ENCODE data around the gene HDAC9.

The HDAC9 gene

GRCh38 chr7:18534481-18534880, 38.9 kb downstream of the HDAC9 start:
- Histone ChIP-seq H3K4me1 (ENCODE audit: control insufficient read depth, insufficient read depth, low read length) (peaks cover 12% of the 10 kb centered on the region), H3K27me3 (ENCODE audit: control insufficient read depth, insufficient read depth, low read length) (no peaks in the 10 kb centered on the region), H3K4me3 (ENCODE audit: low read length) (no peak overlapping the region), H3K9ac (ENCODE audit: low read length) (no peak overlapping the region), H3K36me3 (ENCODE audit: control insufficient read depth, insufficient read depth, low read length) (no peaks in the 10 kb centered on the region), H3K9me3 (ENCODE audit: control insufficient read depth, low read length) (no peaks in the 10 kb centered on the region)

DNA sequence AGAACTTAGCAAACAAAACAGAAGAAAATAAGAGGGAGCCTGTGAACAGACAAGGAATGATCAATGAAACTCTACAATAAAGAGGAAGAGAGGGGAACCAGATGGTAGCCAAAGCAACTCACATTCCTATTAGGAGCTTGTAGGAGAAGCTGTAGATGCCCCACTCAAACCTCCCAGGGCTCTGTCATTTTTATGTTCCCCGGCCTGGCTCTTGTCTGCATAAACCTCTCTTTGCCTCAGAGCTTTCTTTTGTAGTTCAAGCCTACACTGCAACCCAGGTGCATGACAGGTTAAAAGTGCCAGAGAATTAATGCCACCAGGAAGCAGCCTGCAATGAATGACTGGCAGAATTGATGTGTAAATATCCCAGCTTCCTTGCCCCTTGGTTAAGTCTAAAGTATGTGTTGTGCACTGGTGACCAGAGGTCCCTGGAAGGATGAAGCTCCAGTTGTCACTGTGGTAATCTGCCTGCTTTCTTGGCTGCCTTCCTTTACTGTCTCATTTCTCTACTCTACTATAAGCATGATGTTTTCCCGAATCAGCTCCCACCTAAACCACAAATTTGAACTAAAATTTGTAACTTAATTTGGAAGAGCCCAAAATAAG, 40.4 kb downstream of the HDAC9 start:
- H3K4me1 ChIP-seq (ENCODE audit: control insufficient read depth, insufficient read depth, low read length) = peaks cover 12% of the 10 kb centered on the region
- H3K4me3 ChIP-seq (ENCODE audit: low read length) = no peak overlapping the region
- no peaks in the 10 kb centered on the region for H3K27me3 ChIP-seq (ENCODE audit: control insufficient read depth, insufficient read depth, low read length)
- no peak overlapping the region for H3K9ac ChIP-seq (ENCODE audit: low read length)
- no peaks in the 10 kb centered on the region for H3K36me3 ChIP-seq (ENCODE audit: control insufficient read depth, insufficient read depth, low read length)
- no peaks in the 10 kb centered on the region for H3K9me3 ChIP-seq (ENCODE audit: control insufficient read depth, low read length)

GRCh38 chr7:18536486-18536885, 40.9 kb downstream of the HDAC9 start:
- Histone ChIP-seq H3K9me3 (ENCODE audit: control insufficient read depth, low read length) (no peaks in the 10 kb centered on the region), H3K27me3 (ENCODE audit: control insufficient read depth, insufficient read depth, low read length) (no peaks in the 10 kb centered on the region), H3K9ac (ENCODE audit: low read length) (no peak overlapping the region), H3K36me3 (ENCODE audit: control insufficient read depth, insufficient read depth, low read length) (no peaks in the 10 kb centered on the region), H3K4me1 (ENCODE audit: control insufficient read depth, insufficient read depth, low read length) (peaks cover 16% of the 10 kb centered on the region), H3K4me3 (ENCODE audit: low read length) (no peak overlapping the region)

DNA sequence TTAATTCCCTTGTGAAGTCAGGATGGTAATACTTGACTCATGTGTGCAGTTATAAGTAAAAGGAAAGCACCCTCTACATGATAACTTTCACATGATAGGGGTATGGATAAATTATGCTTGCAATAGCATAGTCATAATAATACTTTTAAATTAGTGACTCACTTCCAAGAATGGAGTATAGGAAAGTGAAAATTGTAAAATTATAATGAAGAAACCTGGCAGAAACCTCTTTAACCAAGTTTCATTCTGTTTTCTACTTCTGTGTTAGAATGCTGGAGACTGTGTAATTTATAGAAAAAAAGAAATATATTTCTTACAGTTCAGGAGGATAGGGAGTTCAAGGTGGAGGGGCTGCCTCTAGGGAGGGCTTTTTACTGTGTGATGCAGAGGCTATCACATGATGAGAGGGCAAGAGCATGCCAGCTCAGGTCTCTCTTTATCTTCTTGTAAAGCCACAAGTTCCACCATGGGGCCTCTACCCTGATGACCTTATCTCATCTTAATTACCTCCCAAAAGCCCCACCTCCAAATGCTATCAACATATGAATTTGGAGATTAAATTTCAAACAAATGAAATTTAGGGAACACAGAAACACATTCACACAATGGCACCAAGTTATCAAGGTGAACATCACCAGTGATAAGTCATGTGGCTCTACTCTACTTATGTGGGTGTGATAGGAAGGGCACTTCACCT, 43.2 kb downstream of the HDAC9 start:
- H3K4me3 ChIP-seq (ENCODE audit: low read length) = no peak overlapping the region
- no peaks in the 10 kb centered on the region for H3K27me3 ChIP-seq (ENCODE audit: control insufficient read depth, insufficient read depth, low read length)
- H3K9me3 ChIP-seq (ENCODE audit: control insufficient read depth, low read length) = no peaks in the 10 kb centered on the region
- H3K9ac ChIP-seq (ENCODE audit: low read length) = no peak overlapping the region
- H3K4me1 ChIP-seq (ENCODE audit: control insufficient read depth, insufficient read depth, low read length) = peaks cover 16% of the 10 kb centered on the region
- no peaks in the 10 kb centered on the region for H3K36me3 ChIP-seq (ENCODE audit: control insufficient read depth, insufficient read depth, low read length)

DNA sequence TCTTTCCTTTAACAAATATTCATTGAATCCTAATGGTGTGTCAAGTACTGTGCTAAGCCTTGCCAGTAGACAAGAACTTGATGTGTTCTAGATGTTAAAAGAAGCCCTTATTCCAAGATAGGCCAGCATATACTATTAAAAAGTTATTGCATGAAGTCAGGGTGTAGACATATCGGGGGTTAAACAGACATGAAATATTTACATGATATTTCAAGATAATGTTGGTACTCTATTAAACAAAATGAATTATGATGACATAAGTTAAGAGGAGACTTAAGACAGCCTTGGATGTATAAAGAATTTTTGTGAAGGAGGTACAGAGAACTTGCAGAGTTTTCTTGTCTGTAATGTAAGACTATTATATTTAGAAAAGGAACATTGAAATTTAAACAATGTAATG, 44.8 kb downstream of the HDAC9 start:
- Histone ChIP-seq H3K36me3 (ENCODE audit: control insufficient read depth, insufficient read depth, low read length) (no peaks in the 10 kb centered on the region), H3K4me3 (ENCODE audit: low read length) (no peak overlapping the region), H3K9ac (ENCODE audit: low read length) (no peak overlapping the region), H3K9me3 (ENCODE audit: control insufficient read depth, low read length) (no peaks in the 10 kb centered on the region), H3K4me1 (ENCODE audit: control insufficient read depth, insufficient read depth, low read length) (peaks cover 16% of the 10 kb centered on the region), H3K27me3 (ENCODE audit: control insufficient read depth, insufficient read depth, low read length) (no peaks in the 10 kb centered on the region)

- no peaks in the 10 kb centered on the region for H3K36me3 ChIP-seq (ENCODE audit: control insufficient read depth, insufficient read depth, low read length)
- no peak overlapping the region for H3K9ac ChIP-seq (ENCODE audit: low read length)
- peaks cover 7% of the 10 kb centered on the region for H3K4me1 ChIP-seq (ENCODE audit: control insufficient read depth, insufficient read depth, low read length)
- H3K27me3 ChIP-seq (ENCODE audit: control insufficient read depth, insufficient read depth, low read length) = no peaks in the 10 kb centered on the region
- no peaks in the 10 kb centered on the region for H3K9me3 ChIP-seq (ENCODE audit: control insufficient read depth, low read length)
- no peak overlapping the region for H3K4me3 ChIP-seq (ENCODE audit: low read length)
Observed at GRCh38 chr7:18541181-18541870, 45.8 kb downstream of the HDAC9 start.

GRCh38 chr7:18541871-18542212, 46.3 kb downstream of the HDAC9 start:
- H3K9me3 ChIP-seq (ENCODE audit: control insufficient read depth, low read length) = no peaks in the 10 kb centered on the region
- H3K27me3 ChIP-seq (ENCODE audit: control insufficient read depth, insufficient read depth, low read length) = no peaks in the 10 kb centered on the region
- no peak overlapping the region for H3K9ac ChIP-seq (ENCODE audit: low read length)
- H3K4me3 ChIP-seq (ENCODE audit: low read length) = no peak overlapping the region
- H3K36me3 ChIP-seq (ENCODE audit: control insufficient read depth, insufficient read depth, low read length) = no peaks in the 10 kb centered on the region
- H3K4me1 ChIP-seq (ENCODE audit: control insufficient read depth, insufficient read depth, low read length) = peaks cover 3% of the 10 kb centered on the region

GRCh38 chr7:18546576-18546975, 51.0 kb downstream of the HDAC9 start:
- no peaks in the 10 kb centered on the region for H3K36me3 ChIP-seq (ENCODE audit: control insufficient read depth, insufficient read depth, low read length)
- H3K4me1 ChIP-seq (ENCODE audit: control insufficient read depth, insufficient read depth, low read length) = no peaks in the 10 kb centered on the region
- H3K9me3 ChIP-seq (ENCODE audit: control insufficient read depth, low read length) = no peaks in the 10 kb centered on the region
- H3K27me3 ChIP-seq (ENCODE audit: control insufficient read depth, insufficient read depth, low read length) = no peaks in the 10 kb centered on the region
- H3K4me3 ChIP-seq (ENCODE audit: low read length) = no peak overlapping the region
- no peak overlapping the region for H3K9ac ChIP-seq (ENCODE audit: low read length)

- Histone ChIP-seq H3K9ac (ENCODE audit: low read length) (no peak overlapping the region), H3K27me3 (ENCODE audit: control insufficient read depth, insufficient read depth, low read length) (no peaks in the 10 kb centered on the region)
Observed at GRCh38 chr7:18547509-18548187, 52.1 kb downstream of the HDAC9 start.

GRCh38 chr7:18548534-18548933, 53.0 kb downstream of the HDAC9 start:
- Histone ChIP-seq H3K9ac (ENCODE audit: low read length) (no peak overlapping the region), H3K4me1 (ENCODE audit: control insufficient read depth, insufficient read depth, low read length) (peaks cover 12% of the 10 kb centered on the region), H3K36me3 (ENCODE audit: control insufficient read depth, insufficient read depth, low read length) (no peaks in the 10 kb centered on the region), H3K27me3 (ENCODE audit: control insufficient read depth, insufficient read depth, low read length) (no peaks in the 10 kb centered on the region), H3K4me3 (ENCODE audit: low read length) (no peak overlapping the region), H3K9me3 (ENCODE audit: control insufficient read depth, low read length) (no peaks in the 10 kb centered on the region)

More at GRCh38 chr7:18547509-18548187, 52.1 kb downstream of the HDAC9 start:
- H3K36me3 ChIP-seq (ENCODE audit: control insufficient read depth, insufficient read depth, low read length) = no peaks in the 10 kb centered on the region
- H3K9me3 ChIP-seq (ENCODE audit: control insufficient read depth, low read length) = no peaks in the 10 kb centered on the region
- no peak overlapping the region for H3K4me3 ChIP-seq (ENCODE audit: low read length)
- H3K4me1 ChIP-seq (ENCODE audit: control insufficient read depth, insufficient read depth, low read length) = peaks cover 5% of the 10 kb centered on the region

DNA sequence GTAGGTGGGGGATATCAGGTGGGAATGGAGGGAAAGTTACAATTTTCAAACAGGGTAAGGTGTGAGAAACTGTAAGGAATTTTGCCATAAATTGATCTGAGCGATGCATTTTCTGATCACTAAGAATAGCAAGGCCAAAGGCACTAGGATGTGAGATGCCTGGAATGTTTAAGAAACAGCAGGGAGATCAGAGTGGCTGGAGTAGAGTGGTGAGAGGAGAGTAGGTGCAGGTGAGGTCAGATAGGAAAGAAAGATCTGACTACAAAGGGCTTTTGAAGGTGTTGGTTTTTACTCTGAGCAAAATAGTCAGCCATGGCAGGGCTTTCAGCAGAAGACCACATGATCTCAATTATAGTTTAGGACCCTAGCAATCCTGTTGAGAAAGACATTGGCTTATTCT, 55.0 kb downstream of the HDAC9 start:
- Histone ChIP-seq H3K36me3 (ENCODE audit: control insufficient read depth, insufficient read depth, low read length) (no peaks in the 10 kb centered on the region), H3K27me3 (ENCODE audit: control insufficient read depth, insufficient read depth, low read length) (no peaks in the 10 kb centered on the region), H3K9ac (ENCODE audit: low read length) (no peak overlapping the region), H3K4me1 (ENCODE audit: control insufficient read depth, insufficient read depth, low read length) (peaks cover 12% of the 10 kb centered on the region), H3K4me3 (ENCODE audit: low read length) (no peak overlapping the region), H3K9me3 (ENCODE audit: control insufficient read depth, low read length) (no peaks in the 10 kb centered on the region)

- H3K36me3 ChIP-seq (ENCODE audit: control insufficient read depth, insufficient read depth, low read length) = no peaks in the 10 kb centered on the region
- H3K4me3 ChIP-seq (ENCODE audit: low read length) = no peak overlapping the region
- no peaks in the 10 kb centered on the region for H3K27me3 ChIP-seq (ENCODE audit: control insufficient read depth, insufficient read depth, low read length)
- peaks cover 12% of the 10 kb centered on the region for H3K4me1 ChIP-seq (ENCODE audit: control insufficient read depth, insufficient read depth, low read length)
- H3K9me3 ChIP-seq (ENCODE audit: control insufficient read depth, low read length) = no peaks in the 10 kb centered on the region
- no peak overlapping the region for H3K9ac ChIP-seq (ENCODE audit: low read length)
Observed at GRCh38 chr7:18552316-18552916, 56.9 kb downstream of the HDAC9 start.
